Stimulated activated CD4-positive, alpha-beta T cell treated with anti-CD3 and anti-CD28 coated beads, Interleukin-1b, Interleukin-23, amount 100 ng/mL, for 24 hours (primary cell): ENCODE data around the gene ZBTB5.
"Not testable (repeated sequence)": the region's sequence is repeated elsewhere in the genome, so short reads cannot be mapped to it uniquely, and the experiment has no call there.

Source experiments
- DNase-seq, 4 experiments: peaks; one replicate each; pipeline ENCODE4 v3.0.0-alpha.2; 2020; ENCODE audit warnings: low read depth in 4 of 4, low spot score in 1 of 4

Gene ZBTB5

GRCh38 chr9:37465249-37466036 lies at the start of gene ZBTB5:
ZBTB5 (minus strand) TSS chr9:37465450; CDS start chr9:37442551, 22,899 bp downstream.
- DNase-seq: peak; percentile 97 to 99 (median 98)

DNA sequence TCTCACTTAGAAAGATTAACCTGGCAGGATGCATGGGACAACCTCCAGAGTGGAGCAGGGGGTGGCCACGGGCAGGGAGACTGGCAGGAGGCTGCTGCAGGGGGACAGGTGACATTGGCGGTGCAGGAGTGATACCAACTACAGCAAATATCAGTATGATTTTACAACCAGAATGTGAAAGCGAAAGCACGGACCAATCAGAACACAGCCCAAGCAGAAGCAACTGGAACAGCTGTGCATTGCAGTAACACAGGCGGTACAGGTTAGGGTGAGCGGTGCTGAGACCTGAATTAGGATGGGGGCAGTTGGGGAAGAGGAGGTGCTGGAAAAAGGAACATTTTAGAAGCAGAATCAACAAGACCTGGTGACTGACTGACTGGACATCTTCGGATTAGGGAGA lies 49.7 kb upstream of the ZBTB5 start:
- no peak for DNase-seq

DNA sequence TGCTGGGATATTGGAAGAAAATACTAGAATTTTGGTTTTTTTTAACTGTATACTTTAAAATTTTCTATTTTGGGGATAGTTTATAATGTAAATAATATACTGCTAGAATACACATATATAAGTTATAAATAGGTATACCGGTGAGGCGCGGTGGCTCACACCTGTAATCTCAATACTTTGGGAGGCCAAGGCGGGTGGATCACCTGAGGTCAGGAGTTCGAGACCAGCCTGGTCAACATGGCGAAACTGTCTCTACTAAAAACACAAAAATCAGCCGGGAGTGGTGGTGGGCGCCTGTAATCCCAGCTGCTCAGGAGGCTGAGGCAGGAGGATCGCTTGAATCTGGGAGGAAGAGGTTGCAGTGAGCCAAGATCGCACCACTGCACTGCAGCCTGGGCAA lies 49.2 kb upstream of the ZBTB5 start:
- DNase-seq: not testable (repeated sequence)

- DNase-seq: no peak
Observed at GRCh38 chr9:37512437-37512836, 47.2 kb upstream of the ZBTB5 start.

- no peak for DNase-seq
Observed at GRCh38 chr9:37511016-37512010, 46.1 kb upstream of the ZBTB5 start.

- not testable (repeated sequence) for DNase-seq
Observed at GRCh38 chr9:37510053-37510452, 44.8 kb upstream of the ZBTB5 start.

- DNase-seq: no peak
Observed at GRCh38 chr9:37509536-37509935, 44.3 kb upstream of the ZBTB5 start.

- no peak for DNase-seq
Observed at GRCh38 chr9:37508834-37509206, 43.6 kb upstream of the ZBTB5 start.

GRCh38 chr9:37508135-37508833 lies 43.0 kb upstream of the ZBTB5 start:
- DNase-seq: no peak

- DNase-seq: no peak
Observed at GRCh38 chr9:37507566-37508134, 42.4 kb upstream of the ZBTB5 start.

GRCh38 chr9:37504605-37505004 lies 39.4 kb upstream of the ZBTB5 start:
- DNase-seq: no peak

DNA sequence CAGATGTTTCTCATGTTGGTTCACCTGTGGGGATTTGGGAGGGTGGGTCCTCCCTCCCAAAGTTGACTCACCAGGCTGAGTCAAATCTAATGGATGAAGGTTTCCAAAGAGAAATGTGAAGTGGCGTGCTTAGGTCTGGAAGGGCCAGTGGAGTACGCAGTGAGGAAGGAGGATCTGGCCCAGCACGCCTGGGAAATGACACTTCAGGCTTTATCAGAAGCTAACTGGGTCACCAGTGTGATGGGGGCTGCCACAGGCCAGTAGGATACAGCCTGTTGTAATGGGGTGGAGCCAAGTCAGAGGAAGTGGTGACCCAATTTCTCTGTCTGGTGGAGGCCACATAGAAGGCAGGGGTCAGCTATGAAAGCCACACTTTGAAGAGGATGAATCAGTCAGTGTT lies 38.5 kb upstream of the ZBTB5 start:
- DNase-seq: no peak

DNA sequence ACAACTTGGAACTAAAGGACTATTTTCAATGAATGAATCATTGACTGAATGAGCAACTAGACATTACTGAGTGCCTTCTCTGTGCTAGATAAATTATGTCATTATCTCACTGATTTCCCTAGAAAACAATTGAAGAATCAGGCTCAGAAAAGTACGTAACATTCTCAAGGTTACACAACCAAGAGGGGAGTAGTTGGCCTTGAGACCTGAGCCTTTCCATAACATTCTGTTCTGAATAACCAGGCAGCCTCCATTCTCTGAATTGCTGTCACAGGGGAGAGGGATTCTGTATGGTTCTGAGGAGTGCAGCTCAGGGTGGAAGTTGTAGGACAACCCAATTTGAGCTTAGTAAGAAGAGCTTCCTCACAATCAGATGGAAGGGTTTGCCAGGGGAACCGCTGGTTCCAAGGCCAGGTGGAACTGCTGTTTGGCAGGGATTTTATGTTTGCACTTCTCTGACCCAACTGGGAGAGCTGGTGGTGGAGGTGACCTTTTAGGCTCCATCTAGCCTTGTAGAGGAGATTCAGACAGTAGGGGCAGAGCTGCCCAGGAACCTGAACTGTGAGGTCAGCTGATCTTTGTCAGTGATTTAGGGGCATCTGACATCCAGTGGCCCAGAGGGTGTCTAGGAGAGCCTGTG lies 36.8 kb upstream of the ZBTB5 start:
- DNase-seq: no peak

- DNase-seq: no peak
Observed at GRCh38 chr9:37499297-37499696, 34.0 kb upstream of the ZBTB5 start.

- DNase-seq: no peak
Observed at GRCh38 chr9:37498457-37498856, 33.2 kb upstream of the ZBTB5 start.

- DNase-seq: no peak
Observed at GRCh38 chr9:37497320-37497719, 32.1 kb upstream of the ZBTB5 start.

DNA sequence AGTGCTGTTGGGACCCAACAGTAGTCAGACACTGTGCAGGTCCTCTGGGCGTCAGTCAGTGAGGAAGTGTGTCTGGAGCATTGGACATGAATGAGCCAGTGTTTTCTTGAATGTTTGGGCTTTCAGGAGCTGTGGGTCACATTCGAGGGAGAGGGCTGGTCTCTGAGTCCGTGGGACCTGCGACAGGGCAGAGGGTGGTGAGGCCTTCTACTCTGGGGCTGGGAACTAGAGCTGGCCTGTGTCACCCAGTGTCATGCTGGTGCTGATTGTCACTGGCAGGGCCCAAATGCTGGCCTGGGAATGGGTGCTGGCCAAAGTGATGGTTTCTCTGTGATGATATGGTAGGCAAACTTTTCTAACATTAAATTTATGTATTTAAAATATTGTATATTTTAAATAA lies 30.8 kb upstream of the ZBTB5 start:
- DNase-seq: no peak

- no peak for DNase-seq
Observed at GRCh38 chr9:37495571-37495970, 30.3 kb upstream of the ZBTB5 start.

GRCh38 chr9:37491939-37492338 lies 26.7 kb upstream of the ZBTB5 start:
- no peak for DNase-seq
